Measurements from ENCODE around the gene TTYH2. TPM values are rescaled to one million over a fixed set of nuclear protein-coding genes. Genes with fewer than 3 reads are reported as not detected.

Gene TTYH2
- total RNA-seq, 3 donors from 2014 or later (not counting 1 experiment from before 2014, with no cell fraction given), result 4.3 to 7.9 (median 4.8) TPM

DNA sequence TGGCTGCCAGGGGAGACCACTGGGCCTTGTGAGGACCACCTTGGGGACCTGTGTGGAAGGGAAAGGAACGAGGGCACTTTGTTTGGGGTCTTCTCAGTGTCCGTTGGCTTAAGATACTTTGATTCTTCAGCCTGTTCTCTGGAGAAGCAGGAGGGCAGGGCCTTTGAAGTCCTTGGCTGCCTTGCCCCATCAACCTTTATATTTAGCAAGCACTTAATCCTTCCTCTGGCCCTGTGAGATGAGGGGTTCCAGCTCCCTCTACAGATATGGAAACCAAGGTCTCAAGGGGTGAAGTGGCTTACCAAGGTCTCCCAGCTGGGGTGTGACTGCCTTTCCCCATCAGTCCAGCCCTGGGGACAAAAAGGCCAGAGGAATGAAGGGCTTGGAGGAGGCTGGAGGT, 28.5 kb downstream of the TTYH2 start:
- no peaks in the 10 kb centered on the region for H3K27me3 Mint-ChIP-seq (ENCODE audit: low read depth in 2 of 2)
- Histone ChIP-seq H3K4me3 (ENCODE audit: low read length) (no peak overlapping the region), H3K4me1 (ENCODE audit: control insufficient read depth, insufficient read depth, low read length) (no peaks in the 10 kb centered on the region), H3K36me3 (ENCODE audit: control insufficient read depth, insufficient read depth, low read length) (no peaks in the 10 kb centered on the region), H3K9me3 (ENCODE audit: control insufficient read depth, insufficient read depth, low read length) (no peaks in the 10 kb centered on the region), H3K27me3 (ENCODE audit: control insufficient read depth, insufficient read depth, low read length) (no peaks in the 10 kb centered on the region), H3K27ac (ENCODE audit: low read length) (no peak overlapping the region)
- H3K4me3 Mint-ChIP-seq, result no peak overlapping the region
- H3K36me3 Mint-ChIP-seq, result no peaks in the 10 kb centered on the region
- WGBS (ENCODE audit: insufficient coverage), result 90% methylated on average over 2 of the region's 2 CpGs
- no peaks in the 10 kb centered on the region for H3K9me3 Mint-ChIP-seq
- intact Hi-C loops (cut with micrococcal nuclease), result no loop called here
- no peak overlapping the region for H3K27ac Mint-ChIP-seq
- H3K4me1 Mint-ChIP-seq, result no peaks in the 10 kb centered on the region
- TF ChIP-seq, protein P1, sequence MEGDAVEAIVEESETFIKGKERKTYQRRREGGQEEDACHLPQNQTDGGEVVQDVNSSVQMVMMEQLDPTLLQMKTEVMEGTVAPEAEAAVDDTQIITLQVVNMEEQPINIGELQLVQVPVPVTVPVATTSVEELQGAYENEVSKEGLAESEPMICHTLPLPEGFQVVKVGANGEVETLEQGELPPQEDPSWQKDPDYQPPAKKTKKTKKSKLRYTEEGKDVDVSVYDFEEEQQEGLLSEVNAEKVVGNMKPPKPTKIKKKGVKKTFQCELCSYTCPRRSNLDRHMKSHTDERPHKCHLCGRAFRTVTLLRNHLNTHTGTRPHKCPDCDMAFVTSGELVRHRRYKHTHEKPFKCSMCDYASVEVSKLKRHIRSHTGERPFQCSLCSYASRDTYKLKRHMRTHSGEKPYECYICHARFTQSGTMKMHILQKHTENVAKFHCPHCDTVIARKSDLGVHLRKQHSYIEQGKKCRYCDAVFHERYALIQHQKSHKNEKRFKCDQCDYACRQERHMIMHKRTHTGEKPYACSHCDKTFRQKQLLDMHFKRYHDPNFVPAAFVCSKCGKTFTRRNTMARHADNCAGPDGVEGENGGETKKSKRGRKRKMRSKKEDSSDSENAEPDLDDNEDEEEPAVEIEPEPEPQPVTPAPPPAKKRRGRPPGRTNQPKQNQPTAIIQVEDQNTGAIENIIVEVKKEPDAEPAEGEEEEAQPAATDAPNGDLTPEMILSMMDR (IDR thresholded peaks at IDR 0.05), result no peak
- DNase-seq (no peak), ATAC-seq (no peak)

DNA sequence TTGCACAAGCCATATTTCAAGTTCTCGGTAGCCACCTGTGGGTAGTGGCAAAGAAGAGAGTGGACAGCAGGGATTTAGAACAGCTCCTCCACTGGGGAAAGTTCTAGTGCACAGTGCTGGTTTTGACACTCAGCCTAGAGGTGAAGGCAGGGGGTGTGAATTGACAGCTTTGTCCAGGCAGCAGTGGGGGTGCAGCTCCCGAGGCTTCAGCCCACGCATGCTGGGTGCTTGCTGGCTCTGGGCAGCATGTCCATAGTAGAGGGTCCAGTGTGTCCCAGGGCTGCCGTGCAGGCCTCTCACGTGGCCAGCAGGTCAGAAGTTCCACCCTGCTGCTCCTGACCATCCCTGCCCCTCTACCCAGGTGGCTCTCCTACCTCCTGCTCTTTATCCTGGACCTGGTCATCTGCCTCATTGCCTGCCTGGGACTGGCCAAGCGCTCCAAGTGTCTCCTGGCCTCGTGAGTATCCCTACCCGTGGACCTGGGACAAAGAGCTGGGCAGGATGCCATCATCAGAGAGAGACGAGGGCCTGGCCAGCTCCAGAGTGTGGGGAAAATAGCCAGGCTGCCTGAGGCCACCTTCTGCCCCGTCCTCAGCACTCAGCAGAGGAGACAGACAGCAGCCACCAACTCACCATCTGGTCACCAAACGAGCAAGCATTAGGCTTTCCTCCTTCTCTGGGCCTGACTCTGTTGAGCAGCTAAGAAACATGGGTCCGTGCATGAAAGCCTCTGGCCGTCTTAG, 29.8 kb downstream of the TTYH2 start:
- TF ChIP-seq, protein P1 (IDR thresholded peaks at IDR 0.05), result no peak
- WGBS (ENCODE audit: insufficient coverage), result 85% methylated on average over 13 of the region's 13 CpGs
- H3K27me3 Mint-ChIP-seq (ENCODE audit: low read depth in 2 of 2), result no peaks in the 10 kb centered on the region
- ATAC-seq, result no peak
- intact Hi-C loops (cut with micrococcal nuclease), result no loop called here
- no peaks in the 10 kb centered on the region for H3K27me3 ChIP-seq (ENCODE audit: control insufficient read depth, insufficient read depth, low read length)
- H3K4me1 Mint-ChIP-seq, result no peaks in the 10 kb centered on the region
- no peaks in the 10 kb centered on the region for H3K36me3 ChIP-seq (ENCODE audit: control insufficient read depth, insufficient read depth, low read length)
- no peak overlapping the region for H3K4me3 Mint-ChIP-seq
- no peak for DNase-seq
- H3K9me3 ChIP-seq (ENCODE audit: control insufficient read depth, insufficient read depth, low read length), result no peaks in the 10 kb centered on the region
- no peak overlapping the region for H3K27ac Mint-ChIP-seq
- no peaks in the 10 kb centered on the region for H3K36me3 Mint-ChIP-seq
- H3K9me3 Mint-ChIP-seq, result no peaks in the 10 kb centered on the region
- H3K4me1 ChIP-seq (ENCODE audit: control insufficient read depth, insufficient read depth, low read length), result no peaks in the 10 kb centered on the region
- H3K27ac ChIP-seq (ENCODE audit: low read length), result no peak overlapping the region
- no peak overlapping the region for H3K4me3 ChIP-seq (ENCODE audit: low read length)

DNA sequence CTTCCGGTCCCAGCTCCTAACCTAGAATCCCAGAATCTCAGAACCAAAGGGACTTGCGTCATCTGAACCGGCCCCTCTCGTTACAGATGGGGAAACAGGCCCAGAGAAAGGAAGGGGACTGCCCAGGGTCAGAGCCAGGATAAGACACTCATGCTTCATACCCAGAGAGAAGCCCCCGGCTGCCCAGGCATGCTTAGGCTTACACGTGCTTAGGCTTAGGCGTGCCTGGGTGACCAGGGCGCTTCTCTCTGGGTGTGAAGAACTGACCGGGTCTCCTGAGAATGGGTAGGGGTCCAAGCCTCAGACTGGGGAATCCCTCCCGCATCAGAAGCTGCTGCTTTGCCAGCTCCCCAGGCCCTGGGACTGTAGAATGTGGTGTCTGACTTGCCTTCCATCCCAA, 30.8 kb downstream of the TTYH2 start:
- TF ChIP-seq, protein P1 (IDR thresholded peaks at IDR 0.05), result no peak
- H3K4me3 Mint-ChIP-seq, result no peak overlapping the region
- H3K27ac ChIP-seq (ENCODE audit: low read length), result no peak overlapping the region

DNA sequence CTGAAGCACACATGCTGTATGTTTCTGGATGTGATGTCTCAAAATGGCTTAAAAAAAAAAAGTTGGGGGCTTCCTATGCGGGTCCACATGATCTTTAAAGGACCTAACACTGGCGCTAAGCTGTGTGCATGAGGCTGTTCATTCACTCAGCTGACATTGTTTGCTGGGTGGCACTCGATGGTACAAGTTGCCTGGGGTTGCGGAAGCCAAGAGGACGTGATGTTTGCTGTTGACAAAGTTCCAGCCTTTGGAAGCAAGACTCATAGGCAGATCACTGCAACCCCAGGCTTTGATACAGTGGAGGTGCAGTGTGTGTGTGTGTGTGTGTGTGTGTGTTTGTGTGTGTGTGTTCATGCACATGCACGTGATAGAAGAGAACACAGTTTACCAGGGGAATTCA, 31.2 kb downstream of the TTYH2 start:
- WGBS (ENCODE audit: insufficient coverage), result 90% methylated on average over 6 of the region's 6 CpGs
- intact Hi-C loops (cut with micrococcal nuclease), result no loop called here
- Mint-ChIP-seq H3K4me3 (no peak overlapping the region), H3K27ac (no peak overlapping the region), H3K9me3 (no peaks in the 10 kb centered on the region), H3K27me3 (ENCODE audit: low read depth in 2 of 2) (no peaks in the 10 kb centered on the region), H3K4me1 (peaks cover 0 to 5% of the 10 kb centered on the region in 2 donors), H3K36me3 (no peaks in the 10 kb centered on the region)
- DNase-seq, result no peak
- no peaks in the 10 kb centered on the region for H3K4me1 ChIP-seq (ENCODE audit: control insufficient read depth, insufficient read depth, low read length)
- no peaks in the 10 kb centered on the region for H3K36me3 ChIP-seq (ENCODE audit: control insufficient read depth, insufficient read depth, low read length)
- ATAC-seq, result no peak
- H3K4me3 ChIP-seq (ENCODE audit: low read length), result no peak overlapping the region
- no peak overlapping the region for H3K27ac ChIP-seq (ENCODE audit: low read length)
- TF ChIP-seq, protein P1 (IDR thresholded peaks at IDR 0.05), result no peak
- no peaks in the 10 kb centered on the region for H3K9me3 ChIP-seq (ENCODE audit: control insufficient read depth, insufficient read depth, low read length)
- H3K27me3 ChIP-seq (ENCODE audit: control insufficient read depth, insufficient read depth, low read length), result no peaks in the 10 kb centered on the region

More for the DNA sequence above, 30.8 kb downstream of the TTYH2 start:
- WGBS (ENCODE audit: insufficient coverage), result 93% methylated on average over 10 of the region's 10 CpGs
- no peaks in the 10 kb centered on the region for H3K9me3 ChIP-seq (ENCODE audit: control insufficient read depth, insufficient read depth, low read length)
- ATAC-seq (no peak), DNase-seq (no peak)
- no peaks in the 10 kb centered on the region for H3K27me3 ChIP-seq (ENCODE audit: control insufficient read depth, insufficient read depth, low read length)
- Mint-ChIP-seq H3K27ac (no peak overlapping the region), H3K36me3 (no peaks in the 10 kb centered on the region), H3K27me3 (ENCODE audit: low read depth in 2 of 2) (no peaks in the 10 kb centered on the region), H3K9me3 (no peaks in the 10 kb centered on the region), H3K4me1 (peaks cover 0 to 1% of the 10 kb centered on the region in 2 donors)
- no peaks in the 10 kb centered on the region for H3K36me3 ChIP-seq (ENCODE audit: control insufficient read depth, insufficient read depth, low read length)
- intact Hi-C loops (cut with micrococcal nuclease), result no loop called here
- no peaks in the 10 kb centered on the region for H3K4me1 ChIP-seq (ENCODE audit: control insufficient read depth, insufficient read depth, low read length)
- H3K4me3 ChIP-seq (ENCODE audit: low read length), result no peak overlapping the region

Data from natural killer cell (primary cell).